ENCODE measurements around the gene USP15.

DNA sequence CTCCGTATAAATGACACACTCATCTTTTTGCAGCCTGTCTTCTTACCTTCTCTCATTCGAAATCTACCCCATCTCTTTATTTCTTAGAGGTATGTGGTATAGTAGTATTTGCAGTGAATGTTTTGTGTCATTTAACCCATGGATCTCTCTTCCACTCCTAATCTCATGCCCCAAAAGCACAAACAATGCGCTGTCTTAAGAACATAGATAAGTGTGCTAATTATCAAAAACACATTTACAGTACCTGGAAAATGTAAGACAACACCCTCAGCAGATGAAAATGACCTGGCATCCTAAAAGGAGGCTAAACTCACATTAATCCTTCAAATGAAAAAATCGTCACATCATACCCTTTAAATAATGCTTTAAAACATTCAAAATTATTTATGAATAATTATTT, 10.7 kb downstream of the USP15 start:
- TF ChIP-seq, protein P1, sequence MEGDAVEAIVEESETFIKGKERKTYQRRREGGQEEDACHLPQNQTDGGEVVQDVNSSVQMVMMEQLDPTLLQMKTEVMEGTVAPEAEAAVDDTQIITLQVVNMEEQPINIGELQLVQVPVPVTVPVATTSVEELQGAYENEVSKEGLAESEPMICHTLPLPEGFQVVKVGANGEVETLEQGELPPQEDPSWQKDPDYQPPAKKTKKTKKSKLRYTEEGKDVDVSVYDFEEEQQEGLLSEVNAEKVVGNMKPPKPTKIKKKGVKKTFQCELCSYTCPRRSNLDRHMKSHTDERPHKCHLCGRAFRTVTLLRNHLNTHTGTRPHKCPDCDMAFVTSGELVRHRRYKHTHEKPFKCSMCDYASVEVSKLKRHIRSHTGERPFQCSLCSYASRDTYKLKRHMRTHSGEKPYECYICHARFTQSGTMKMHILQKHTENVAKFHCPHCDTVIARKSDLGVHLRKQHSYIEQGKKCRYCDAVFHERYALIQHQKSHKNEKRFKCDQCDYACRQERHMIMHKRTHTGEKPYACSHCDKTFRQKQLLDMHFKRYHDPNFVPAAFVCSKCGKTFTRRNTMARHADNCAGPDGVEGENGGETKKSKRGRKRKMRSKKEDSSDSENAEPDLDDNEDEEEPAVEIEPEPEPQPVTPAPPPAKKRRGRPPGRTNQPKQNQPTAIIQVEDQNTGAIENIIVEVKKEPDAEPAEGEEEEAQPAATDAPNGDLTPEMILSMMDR (IDR thresholded peaks at IDR 0.05; ENCODE audit: borderline replicate concordance, extremely low read depth, low read length, poor library complexity, severe bottlenecking) = no peak
- no peak for TF ChIP-seq EZH2 (IDR thresholded peaks at IDR 0.05; ENCODE audit: borderline replicate concordance, low read depth, low read length, severe bottlenecking)

Data from DND-41 (cell line).